WERI-Rb-1 (cell line): ENCODE results near the gene PFKL.
A peak's percentile ranks its signal among the peaks of the same experiment; 100 is the strongest.

ENCODE experiments used
- DNase-seq: peaks from one replicate; pipeline ENCODE4 v3.0.0-alpha.2; 2020
- H3K27ac ChIP-seq: fragments of 250-450 bp; sonication (Bioruptor Pico); 2 replicates; pipeline ENCODE4 v1.5.1; 2020; ENCODE audit warnings: mild to moderate bottlenecking, moderate library complexity
- H3K27me3 ChIP-seq: fragments of 250-450 bp; sonication (Bioruptor Pico); 2 replicates; pipeline ENCODE4 v1.5.1; 2021; ENCODE audit warnings: mild to moderate bottlenecking, low read depth, moderate library complexity; ENCODE audit not compliant: insufficient read depth, severe bottlenecking
- H3K36me3 ChIP-seq: fragments of 250-450 bp; sonication (Bioruptor Pico); 2 replicates; pipeline ENCODE4 v1.5.1; 2020; ENCODE audit warnings: mild to moderate bottlenecking, moderate library complexity
- H3K4me3 ChIP-seq: 2 replicates; pipeline ENCODE4 v1.5.1; 2011; ENCODE audit warnings: low read depth, mild to moderate bottlenecking, control low read depth, low read length
- H3K9me3 ChIP-seq: fragments of 250-450 bp; sonication (Bioruptor Pico); 2 replicates; pipeline ENCODE4 v1.5.1; 2021; ENCODE audit warnings: mild to moderate bottlenecking, moderate library complexity; ENCODE audit not compliant: severe bottlenecking
- CTCF ChIP-seq: IDR thresholded peaks from 2 replicates; pipeline ENCODE4 v1.5.1; 2011; ENCODE audit warnings: low read depth, mild to moderate bottlenecking, control low read depth, inconsistent platforms, low read length

PFKL gene

DNA sequence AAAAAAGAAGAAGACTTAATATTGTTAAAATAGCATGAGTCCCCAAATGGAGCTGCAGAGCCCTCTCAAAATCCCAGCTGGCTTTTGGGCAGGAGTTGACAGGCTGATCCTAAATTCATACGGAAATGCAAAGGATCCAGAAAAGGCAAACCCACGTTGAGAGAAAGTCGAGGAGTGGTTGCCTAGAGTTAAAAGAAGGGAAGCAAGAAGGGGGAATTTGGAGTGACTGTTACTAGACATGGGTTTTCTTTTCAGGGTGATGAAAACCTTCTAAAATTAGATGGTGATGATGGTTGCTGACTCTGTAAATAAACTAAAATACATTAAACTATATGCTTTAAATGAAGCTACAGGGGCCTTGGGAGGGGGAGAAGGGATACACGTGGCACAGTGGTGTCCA is 39.8 kb upstream of the PFKL start:
- no peak for DNase-seq

DNA sequence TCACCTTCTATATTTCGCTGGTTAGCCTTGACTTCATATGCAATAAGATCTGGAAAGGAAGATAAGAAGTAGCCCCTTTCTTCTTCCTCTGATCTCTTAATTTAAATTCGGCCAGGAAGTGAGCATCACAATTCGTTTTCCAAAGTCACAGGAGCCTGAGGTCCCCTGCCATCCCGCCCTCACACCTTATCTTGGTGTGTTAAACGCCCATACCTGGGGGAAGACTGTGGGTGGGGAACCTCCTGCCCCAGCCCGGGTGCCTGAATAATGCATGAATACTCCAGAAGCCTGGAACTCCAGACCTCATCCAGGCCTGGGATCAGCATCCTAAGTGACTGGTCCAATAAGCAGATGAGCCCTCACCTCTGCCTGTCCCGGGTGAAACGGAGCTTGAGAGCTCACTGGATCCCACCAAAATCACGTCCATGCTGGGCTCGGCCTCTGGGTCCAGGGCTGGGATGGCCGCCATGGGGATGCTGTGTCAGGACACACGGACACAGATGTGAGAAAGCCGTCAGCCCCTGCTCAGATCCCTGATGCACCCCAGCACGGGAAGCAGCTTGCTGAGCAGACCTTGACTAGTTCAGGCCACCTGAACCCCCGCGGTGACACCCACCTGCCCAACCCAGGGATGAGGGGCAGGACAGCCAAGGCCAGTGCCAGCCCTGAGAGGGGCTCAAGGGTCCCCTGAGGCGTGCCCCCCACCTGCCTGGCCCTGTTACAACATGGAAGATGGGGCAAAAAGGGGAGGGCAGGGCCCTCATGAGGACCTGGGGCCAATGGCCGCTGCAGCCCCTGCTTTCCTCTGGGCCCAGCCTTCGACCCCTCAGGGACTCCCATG is 38.8 kb upstream of the PFKL start:
- no peaks in the 10 kb centered on the region for H3K36me3 ChIP-seq
- H3K27ac ChIP-seq, result peak overlapping the region; percentile 62
- TF ChIP-seq CTCF, result no peak
- no peak for DNase-seq
- peaks cover 9% of the 10 kb centered on the region for H3K9me3 ChIP-seq
- H3K4me3 ChIP-seq, result no peak overlapping the region
- no peaks in the 10 kb centered on the region for H3K27me3 ChIP-seq

More for the DNA sequence above, 39.8 kb upstream of the PFKL start:
- Histone ChIP-seq H3K36me3 (no peaks in the 10 kb centered on the region), H3K4me3 (no peak overlapping the region), H3K9me3 (peaks cover 9% of the 10 kb centered on the region), H3K27me3 (no peaks in the 10 kb centered on the region), H3K27ac (no peak overlapping the region)
- no peak for TF ChIP-seq CTCF

- DNase-seq, result no peak
- H3K36me3 ChIP-seq, result no peaks in the 10 kb centered on the region
- peak within 1 kb of the TSS; percentile 99 for H3K27ac ChIP-seq
- H3K4me3 ChIP-seq, result no peak within 1 kb of the TSS
- TF ChIP-seq CTCF, result no peak
- peaks cover 9% of the 10 kb centered on the region for H3K9me3 ChIP-seq
- no peaks in the 10 kb centered on the region for H3K27me3 ChIP-seq
These were observed 38.1 kb upstream of the PFKL start, which contains the start of gene DNMT3L for GRCh38 chr21:44261675-44262295. Gene DNMT3L (minus strand): TSS chr21:44261897. CDS start chr21:44261259, 638 bp downstream.

GRCh38 chr21:44262338-44263056 is 37.4 kb upstream of the PFKL start:
- H3K27ac ChIP-seq, result peak overlapping the region; percentile 99
- peak; percentile 59 for DNase-seq
- no peak overlapping the region for H3K4me3 ChIP-seq
- H3K27me3 ChIP-seq, result no peaks in the 10 kb centered on the region
- H3K36me3 ChIP-seq, result no peaks in the 10 kb centered on the region
- TF ChIP-seq CTCF, result no peak
- H3K9me3 ChIP-seq, result peaks cover 9% of the 10 kb centered on the region

- H3K4me3 ChIP-seq, result peak overlapping the region; percentile 29
- no peak for TF ChIP-seq CTCF
- no peaks in the 10 kb centered on the region for H3K36me3 ChIP-seq
- DNase-seq, result peak; percentile 87
- peaks cover 9% of the 10 kb centered on the region for H3K9me3 ChIP-seq
- H3K27ac ChIP-seq, result peak overlapping the region; percentile 99
- H3K27me3 ChIP-seq, result no peaks in the 10 kb centered on the region
These were observed 36.6 kb upstream of the PFKL start for GRCh38 chr21:44263221-44263760.
